ACC112 (cell line): ENCODE results near the gene TMPRSS5.

Source experiments
- H2AFZ ChIP-seq: fragments of 200-600 bp; sonication (generic); one replicate; pipeline ENCODE4 v1.6.0; 2017; ENCODE audit warnings: antibody characterized with exemption, low read length; ENCODE audit not compliant: unreplicated experiment
- H3K27ac ChIP-seq: fragments of 200-600 bp; sonication (generic); 2 replicates; pipeline ENCODE4 v1.5.1; 2014; ENCODE audit warnings: low read depth, mild to moderate bottlenecking, antibody characterized with exemption, low read length, moderate library complexity
- H3K27me3 ChIP-seq: fragments of 200-600 bp; sonication (generic); 2 replicates; pipeline ENCODE4 v1.6.1; 2014; ENCODE audit warnings: mild to moderate bottlenecking, antibody characterized with exemption, low read length, moderate library complexity, mixed read lengths; ENCODE audit not compliant: insufficient read depth
- H3K36me3 ChIP-seq: fragments of 200-600 bp; sonication (generic); 2 replicates; pipeline ENCODE4 v1.6.1; 2016; ENCODE audit warnings: mild to moderate bottlenecking, antibody characterized with exemption, low read length, moderate library complexity, mixed read lengths; ENCODE audit not compliant: insufficient read depth
- H3K4me1 ChIP-seq: fragments of 200-600 bp; sonication (generic); one replicate; pipeline ENCODE4 v1.6.1; 2016; ENCODE audit warnings: low read length, mixed read lengths; ENCODE audit not compliant: insufficient read depth, unreplicated experiment, control insufficient read depth
- H3K4me3 ChIP-seq: fragments of 200-600 bp; sonication (generic); 2 replicates; pipeline ENCODE4 v1.5.1; 2014; ENCODE audit warnings: mild to moderate bottlenecking, low read depth, low read length
- H3K79me2 ChIP-seq: fragments of 200-600 bp; sonication (generic); one replicate; pipeline ENCODE4 v1.6.0; 2016; ENCODE audit warnings: low read length; ENCODE audit not compliant: control insufficient read depth, unreplicated experiment, insufficient read depth

TMPRSS5 gene

DNA sequence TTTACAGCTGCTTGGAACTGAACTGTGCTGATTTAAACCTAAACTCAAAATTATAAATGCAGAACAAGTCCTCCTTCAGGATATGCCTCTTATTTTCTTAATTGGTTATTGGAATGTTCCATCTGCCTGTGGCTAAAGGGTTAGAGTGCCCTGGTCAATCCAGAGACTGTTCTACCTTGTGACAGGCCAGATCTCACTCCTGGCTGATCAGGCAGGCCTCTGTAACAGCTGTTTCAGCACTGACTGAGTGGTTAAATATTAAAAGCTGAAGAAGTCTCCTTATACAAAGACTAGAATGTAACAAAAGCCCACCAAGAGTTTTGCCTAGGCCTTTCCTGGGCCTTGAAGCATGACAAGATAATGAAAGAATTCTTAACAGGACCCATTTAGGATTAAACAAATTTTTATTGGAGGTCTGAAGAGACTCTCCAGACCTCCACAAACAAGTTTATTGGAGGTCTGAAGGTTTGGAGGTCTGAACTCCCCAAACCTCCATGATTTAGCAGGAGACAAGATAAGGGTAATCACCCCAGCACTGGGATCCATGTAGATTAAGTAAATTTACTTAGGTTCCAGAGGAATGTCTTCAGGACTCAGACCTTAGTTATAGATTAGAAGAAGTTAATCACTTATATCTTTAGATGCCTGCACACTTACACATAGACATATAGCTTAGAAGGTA is 35.8 kb downstream of the TMPRSS5 start:
- no peak overlapping the region for H3K4me3 ChIP-seq
- no peak overlapping the region for H3K27ac ChIP-seq
- H3K79me2 ChIP-seq: no peaks in the 10 kb centered on the region
- H3K36me3 ChIP-seq: no peaks in the 10 kb centered on the region
- H3K27me3 ChIP-seq: no peaks in the 10 kb centered on the region
- peaks cover 22% of the 10 kb centered on the region for H3K4me1 ChIP-seq
- no peak overlapping the region for H2AFZ ChIP-seq

DNA sequence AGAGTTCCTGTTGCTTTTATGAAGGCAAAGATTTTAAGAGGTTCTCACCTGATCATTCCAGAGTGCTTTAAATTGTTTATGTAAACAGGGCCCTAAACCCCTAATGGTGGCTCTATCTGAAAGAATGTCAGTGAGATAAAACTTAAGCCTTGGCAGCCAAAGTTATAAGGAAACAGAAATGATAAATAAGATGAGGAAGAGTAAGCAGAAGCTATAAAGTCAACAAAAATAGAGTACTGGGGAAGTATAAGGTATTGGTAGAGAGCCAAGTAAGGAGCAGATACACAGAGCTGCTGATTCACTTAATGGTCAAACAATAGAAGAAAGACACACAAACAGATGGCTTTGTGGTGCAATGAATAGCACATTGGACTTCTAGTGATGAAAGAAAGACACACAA is 37.9 kb downstream of the TMPRSS5 start:
- H3K4me3 ChIP-seq: no peak overlapping the region
- H3K79me2 ChIP-seq: no peaks in the 10 kb centered on the region
- no peak overlapping the region for H3K27ac ChIP-seq
- peaks cover 4% of the 10 kb centered on the region for H3K4me1 ChIP-seq
- no peaks in the 10 kb centered on the region for H3K36me3 ChIP-seq
- H2AFZ ChIP-seq: no peak overlapping the region
- H3K27me3 ChIP-seq: no peaks in the 10 kb centered on the region

DNA sequence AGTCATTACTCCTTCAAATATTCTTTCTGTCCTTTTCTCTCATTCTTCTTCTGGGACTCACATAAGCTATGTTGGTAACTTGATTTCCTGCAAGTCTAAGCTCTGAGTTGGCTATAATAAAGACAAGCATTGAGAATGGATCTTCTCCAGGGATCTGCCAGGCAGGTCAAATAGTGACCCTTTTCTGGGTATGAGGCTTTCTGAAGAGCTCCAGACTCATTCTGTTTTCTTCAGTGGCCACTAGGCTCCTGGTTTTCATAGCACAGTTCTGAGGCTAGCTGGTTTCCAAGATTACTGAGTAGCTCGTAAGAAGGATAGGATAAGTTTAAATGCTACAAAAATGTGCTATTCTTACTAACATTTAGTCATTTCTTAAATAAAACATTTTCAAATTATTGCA is 38.3 kb downstream of the TMPRSS5 start:
- H3K36me3 ChIP-seq: no peaks in the 10 kb centered on the region
- no peaks in the 10 kb centered on the region for H3K4me1 ChIP-seq
- no peak overlapping the region for H3K27ac ChIP-seq
- H3K4me3 ChIP-seq: no peak overlapping the region
- no peaks in the 10 kb centered on the region for H3K79me2 ChIP-seq
- H2AFZ ChIP-seq: no peak overlapping the region
- H3K27me3 ChIP-seq: no peaks in the 10 kb centered on the region

DNA sequence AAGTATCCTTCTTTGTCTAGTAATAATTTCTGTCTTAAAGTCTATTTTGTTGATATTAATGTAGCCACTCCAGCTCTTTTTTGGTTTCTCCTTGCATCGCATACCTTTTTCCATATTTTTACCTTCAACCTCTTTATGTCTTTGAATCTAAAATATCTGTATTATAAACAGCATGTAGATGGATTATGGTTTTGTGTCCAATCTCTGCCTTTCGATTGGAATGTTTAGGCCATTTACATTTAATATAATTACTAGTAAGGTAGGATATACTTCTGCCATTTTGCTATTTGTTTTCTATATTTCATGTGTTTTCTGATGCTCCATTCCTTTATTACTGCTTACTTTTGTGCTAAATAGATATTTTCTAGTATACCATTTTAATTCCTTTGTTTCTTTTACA is 39.5 kb downstream of the TMPRSS5 start:
- no peak overlapping the region for H3K4me3 ChIP-seq
- H2AFZ ChIP-seq: no peak overlapping the region
- no peaks in the 10 kb centered on the region for H3K79me2 ChIP-seq
- no peaks in the 10 kb centered on the region for H3K27me3 ChIP-seq
- no peaks in the 10 kb centered on the region for H3K4me1 ChIP-seq
- no peak overlapping the region for H3K27ac ChIP-seq
- no peaks in the 10 kb centered on the region for H3K36me3 ChIP-seq

DNA sequence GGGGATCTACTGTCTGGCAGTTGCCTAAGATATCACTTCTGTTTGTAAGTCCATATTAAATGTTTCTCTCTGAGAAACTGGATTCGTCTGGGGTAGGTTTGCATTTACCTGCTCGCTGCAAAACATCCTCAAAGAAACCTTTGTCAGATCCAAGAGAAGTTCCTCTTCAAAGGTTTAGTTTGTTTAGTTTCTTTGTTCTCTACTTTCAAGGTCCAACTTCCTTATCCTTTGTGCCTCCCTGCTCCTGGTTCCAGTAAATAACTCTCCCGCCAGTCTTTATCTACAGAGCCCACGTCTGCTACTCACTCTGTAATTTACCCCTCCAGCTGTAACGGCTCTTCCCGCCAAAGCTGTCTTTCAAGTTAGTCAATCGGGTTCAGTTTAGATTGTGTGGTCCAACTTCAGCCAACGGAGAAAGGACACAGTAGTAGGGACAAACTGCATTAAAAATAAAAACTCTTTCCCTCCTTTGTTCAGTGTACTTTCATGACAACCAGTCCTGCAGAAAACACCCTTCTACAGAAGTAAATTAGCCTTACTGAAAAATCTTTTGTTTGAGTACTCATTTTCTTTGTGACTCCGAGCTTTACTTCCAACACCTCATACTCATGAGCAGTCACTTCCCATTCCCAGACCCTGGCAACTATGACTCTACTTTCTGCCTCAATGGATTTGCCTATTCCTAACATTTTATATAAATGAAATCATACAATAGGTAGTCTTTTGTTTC is 41.0 kb downstream of the TMPRSS5 start:
- no peak overlapping the region for H2AFZ ChIP-seq
- no peak overlapping the region for H3K4me3 ChIP-seq
- H3K4me1 ChIP-seq: no peaks in the 10 kb centered on the region
- H3K79me2 ChIP-seq: no peaks in the 10 kb centered on the region
- no peaks in the 10 kb centered on the region for H3K36me3 ChIP-seq
- H3K27me3 ChIP-seq: no peaks in the 10 kb centered on the region
- no peak overlapping the region for H3K27ac ChIP-seq

DNA sequence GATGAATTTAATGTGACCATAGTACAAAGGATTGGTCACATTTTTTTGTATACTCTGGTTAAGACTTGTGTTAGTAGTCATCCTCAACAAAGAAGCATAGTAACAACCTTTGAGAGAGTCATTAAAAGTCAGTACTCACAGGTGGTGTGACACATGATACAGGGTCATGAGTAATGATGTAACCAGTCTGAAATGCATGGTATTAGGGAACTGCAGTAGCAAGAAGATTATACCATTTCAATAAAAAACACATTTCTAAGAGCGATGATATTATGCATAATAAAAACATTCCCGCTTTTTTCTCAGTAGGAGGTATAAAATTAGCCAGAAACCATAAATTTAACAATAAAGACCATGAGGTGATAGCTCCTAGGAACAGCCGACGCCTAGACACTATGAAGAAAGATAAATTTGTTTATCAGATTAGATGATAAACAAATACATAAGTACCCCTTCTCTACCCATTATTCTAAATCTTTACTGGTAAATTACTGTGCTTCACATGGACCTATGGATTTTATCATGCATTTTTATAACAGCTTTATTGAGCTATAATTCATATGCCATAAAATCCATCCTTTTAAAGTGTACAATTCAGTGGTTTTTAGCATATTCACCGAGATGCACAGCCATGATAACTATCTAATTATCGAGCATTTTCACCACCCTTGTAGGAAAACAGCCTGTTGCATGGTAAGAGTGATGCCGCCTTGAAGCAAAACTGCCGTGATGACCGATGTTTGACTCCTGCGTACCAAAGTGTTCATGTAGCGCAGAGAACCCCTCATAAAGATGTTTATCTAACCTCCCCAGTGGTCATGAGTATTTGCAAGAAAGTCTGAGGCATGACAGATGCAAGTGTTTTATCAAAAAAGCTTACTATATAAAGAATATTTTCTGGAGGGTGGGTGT is 41.8 kb downstream of the TMPRSS5 start:
- no peak overlapping the region for H3K4me3 ChIP-seq
- H3K79me2 ChIP-seq: no peaks in the 10 kb centered on the region
- H3K27me3 ChIP-seq: no peaks in the 10 kb centered on the region
- H3K27ac ChIP-seq: no peak overlapping the region
- no peaks in the 10 kb centered on the region for H3K4me1 ChIP-seq
- H3K36me3 ChIP-seq: no peaks in the 10 kb centered on the region
- H2AFZ ChIP-seq: no peak overlapping the region

DNA sequence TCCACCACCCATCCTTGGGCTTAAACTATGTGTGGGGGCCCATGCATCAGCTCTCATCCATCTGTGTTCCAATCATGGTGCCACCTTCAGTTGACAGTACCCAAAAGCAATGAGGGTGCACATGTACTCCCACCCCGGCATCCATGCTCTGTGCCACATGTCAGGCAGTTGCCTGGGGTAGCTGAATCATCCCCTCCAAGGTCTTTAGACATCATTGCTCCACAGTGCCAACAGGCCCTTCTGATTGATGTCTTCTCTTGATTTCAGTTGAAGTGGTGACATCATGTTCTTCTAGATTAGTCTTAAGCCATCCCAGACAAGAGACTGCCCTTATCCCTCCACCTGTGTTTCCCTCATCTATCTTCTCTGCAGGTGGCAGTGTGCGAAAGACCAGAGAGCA is 42.5 kb downstream of the TMPRSS5 start:
- Histone ChIP-seq H3K4me1 (no peaks in the 10 kb centered on the region), H3K27ac (no peak overlapping the region), H2AFZ (no peak overlapping the region), H3K36me3 (no peaks in the 10 kb centered on the region), H3K79me2 (no peaks in the 10 kb centered on the region), H3K4me3 (no peak overlapping the region), H3K27me3 (no peaks in the 10 kb centered on the region)

DNA sequence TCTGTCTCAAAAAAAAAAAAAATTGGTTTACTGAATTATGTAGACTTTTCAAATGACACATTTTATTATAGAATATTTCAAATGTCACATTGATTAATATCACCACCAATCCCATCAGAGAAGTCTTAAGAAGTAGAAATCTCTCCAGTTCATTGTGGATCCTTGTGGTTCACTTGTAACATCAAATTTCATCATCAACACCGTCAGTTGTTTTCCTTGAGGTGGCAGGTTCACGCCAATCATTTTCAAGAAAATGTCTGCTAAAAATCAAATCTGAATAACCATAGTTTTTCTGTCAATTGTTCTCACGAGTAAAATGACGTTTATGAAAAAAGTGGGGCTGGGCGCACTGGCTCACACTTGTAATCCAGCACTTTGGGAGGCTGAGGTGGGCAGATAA is 50.3 kb downstream of the TMPRSS5 start:
- H3K27ac ChIP-seq: no peak overlapping the region
- no peaks in the 10 kb centered on the region for H3K4me1 ChIP-seq
- H3K4me3 ChIP-seq: no peak overlapping the region
- H3K79me2 ChIP-seq: no peaks in the 10 kb centered on the region
- peaks cover 40% of the 10 kb centered on the region for H3K27me3 ChIP-seq
- H2AFZ ChIP-seq: no peak overlapping the region
- H3K36me3 ChIP-seq: no peaks in the 10 kb centered on the region

DNA sequence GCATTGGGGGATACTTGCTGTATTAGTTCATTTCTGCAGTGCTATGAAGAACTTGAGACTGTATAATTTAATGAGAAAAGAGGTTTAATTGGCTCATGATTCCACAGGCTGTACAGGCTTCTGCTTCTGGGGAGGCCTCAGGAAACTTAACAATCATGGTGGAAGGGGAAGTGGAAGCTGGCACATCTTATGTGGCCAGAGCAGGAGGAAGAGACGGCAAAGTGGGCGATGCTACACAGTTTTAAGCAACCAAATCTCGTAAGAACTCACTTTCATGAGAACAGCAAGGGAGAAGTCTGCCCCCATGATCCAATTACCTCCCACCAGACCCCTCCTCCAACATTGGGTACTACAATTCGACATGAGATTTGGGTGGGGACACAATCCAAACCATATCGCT is 55.1 kb downstream of the TMPRSS5 start:
- Histone ChIP-seq H3K27me3 (peaks cover 68% of the 10 kb centered on the region), H3K4me3 (no peak overlapping the region), H3K79me2 (no peaks in the 10 kb centered on the region), H3K4me1 (no peaks in the 10 kb centered on the region), H2AFZ (no peak overlapping the region), H3K36me3 (no peaks in the 10 kb centered on the region), H3K27ac (no peak overlapping the region)

DNA sequence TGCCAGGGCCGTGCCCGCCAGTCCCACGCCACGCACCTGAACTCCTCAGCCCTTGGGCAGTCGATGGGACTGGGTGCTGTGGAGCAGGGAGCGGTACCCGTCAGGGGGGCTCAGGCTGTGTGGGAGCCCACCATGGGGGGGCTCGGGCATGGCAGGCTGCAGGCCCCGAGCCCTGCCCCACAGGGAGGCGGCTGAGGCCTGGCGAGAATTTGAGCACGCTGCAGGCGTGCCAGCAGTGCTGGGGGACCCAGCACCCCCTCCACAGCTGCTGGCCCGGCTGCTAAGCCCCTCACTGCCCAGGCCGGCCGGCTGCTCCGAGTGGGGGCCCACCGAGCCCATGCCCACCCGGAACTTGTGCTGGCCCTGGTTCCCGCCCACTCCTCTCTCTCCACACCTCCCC is 56.8 kb downstream of the TMPRSS5 start:
- Histone ChIP-seq H3K27ac (no peak overlapping the region), H3K79me2 (no peaks in the 10 kb centered on the region), H2AFZ (no peak overlapping the region), H3K27me3 (peaks cover 75% of the 10 kb centered on the region), H3K4me1 (no peaks in the 10 kb centered on the region), H3K4me3 (no peak overlapping the region), H3K36me3 (no peaks in the 10 kb centered on the region)
